GM12801 (cell line): Measurements from ENCODE around the gene C1orf56.

Experiments
- TF ChIP-seq, protein P1 (sequence below): IDR thresholded peaks from one replicate; pipeline ENCODE4 v1.5.1; 2011; ENCODE audit warnings: control low read depth; ENCODE audit not compliant: insufficient read length; ENCODE audit errors: extremely low read depth

C1orf56 gene, protein sequence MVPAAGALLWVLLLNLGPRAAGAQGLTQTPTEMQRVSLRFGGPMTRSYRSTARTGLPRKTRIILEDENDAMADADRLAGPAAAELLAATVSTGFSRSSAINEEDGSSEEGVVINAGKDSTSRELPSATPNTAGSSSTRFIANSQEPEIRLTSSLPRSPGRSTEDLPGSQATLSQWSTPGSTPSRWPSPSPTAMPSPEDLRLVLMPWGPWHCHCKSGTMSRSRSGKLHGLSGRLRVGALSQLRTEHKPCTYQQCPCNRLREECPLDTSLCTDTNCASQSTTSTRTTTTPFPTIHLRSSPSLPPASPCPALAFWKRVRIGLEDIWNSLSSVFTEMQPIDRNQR

DNA sequence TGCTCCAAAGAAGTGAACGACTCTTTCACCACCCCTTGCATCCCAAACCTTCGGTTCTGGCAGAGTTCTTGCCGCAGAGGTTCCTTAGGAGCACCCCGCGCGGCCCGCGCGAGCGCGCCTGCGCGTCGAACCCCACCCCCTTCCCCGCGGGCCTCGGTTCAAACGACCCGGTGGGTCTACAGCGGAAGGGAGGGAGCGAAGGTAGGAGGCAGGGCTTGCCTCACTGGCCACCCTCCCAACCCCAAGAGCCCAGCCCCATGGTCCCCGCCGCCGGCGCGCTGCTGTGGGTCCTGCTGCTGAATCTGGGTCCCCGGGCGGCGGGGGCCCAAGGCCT, at the start of gene C1orf56:
Gene C1orf56 (plus strand): TSS at position 161 of the 334 bp plus-strand sequence. CDS start 97 bp downstream, at position 258.
- TF ChIP-seq, protein P1, sequence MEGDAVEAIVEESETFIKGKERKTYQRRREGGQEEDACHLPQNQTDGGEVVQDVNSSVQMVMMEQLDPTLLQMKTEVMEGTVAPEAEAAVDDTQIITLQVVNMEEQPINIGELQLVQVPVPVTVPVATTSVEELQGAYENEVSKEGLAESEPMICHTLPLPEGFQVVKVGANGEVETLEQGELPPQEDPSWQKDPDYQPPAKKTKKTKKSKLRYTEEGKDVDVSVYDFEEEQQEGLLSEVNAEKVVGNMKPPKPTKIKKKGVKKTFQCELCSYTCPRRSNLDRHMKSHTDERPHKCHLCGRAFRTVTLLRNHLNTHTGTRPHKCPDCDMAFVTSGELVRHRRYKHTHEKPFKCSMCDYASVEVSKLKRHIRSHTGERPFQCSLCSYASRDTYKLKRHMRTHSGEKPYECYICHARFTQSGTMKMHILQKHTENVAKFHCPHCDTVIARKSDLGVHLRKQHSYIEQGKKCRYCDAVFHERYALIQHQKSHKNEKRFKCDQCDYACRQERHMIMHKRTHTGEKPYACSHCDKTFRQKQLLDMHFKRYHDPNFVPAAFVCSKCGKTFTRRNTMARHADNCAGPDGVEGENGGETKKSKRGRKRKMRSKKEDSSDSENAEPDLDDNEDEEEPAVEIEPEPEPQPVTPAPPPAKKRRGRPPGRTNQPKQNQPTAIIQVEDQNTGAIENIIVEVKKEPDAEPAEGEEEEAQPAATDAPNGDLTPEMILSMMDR: no peak

GRCh38 chr1:150997949-150998348, 49.6 kb upstream of the C1orf56 start:
- TF ChIP-seq, protein P1: no peak

- TF ChIP-seq, protein P1: no peak
Measured at GRCh38 chr1:150999051-150999674, 48.4 kb upstream of the C1orf56 start.

GRCh38 chr1:150999926-151000325, 47.6 kb upstream of the C1orf56 start:
- TF ChIP-seq, protein P1: no peak

- TF ChIP-seq, protein P1: no peak
Measured at GRCh38 chr1:151000408-151000807, 47.1 kb upstream of the C1orf56 start.

DNA sequence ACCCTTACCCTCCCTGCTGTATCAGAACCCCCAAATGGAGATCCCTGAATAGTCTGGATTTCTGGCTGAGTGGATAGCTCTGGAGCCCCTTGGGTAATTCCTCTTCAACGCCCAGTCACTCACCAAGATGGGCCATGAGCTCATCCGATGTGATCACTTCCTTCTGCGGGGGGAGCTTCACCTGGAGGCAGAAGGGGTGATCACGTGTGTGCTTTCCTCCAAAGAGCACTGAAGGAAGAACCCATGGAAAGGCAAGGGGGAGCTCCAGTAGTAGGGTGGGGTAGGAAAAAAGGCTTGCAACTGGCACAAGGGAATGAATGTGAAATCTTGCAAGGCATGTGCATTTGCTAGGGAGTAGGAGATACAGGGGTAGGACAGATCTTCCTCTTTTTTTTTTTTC, 45.9 kb upstream of the C1orf56 start:
- TF ChIP-seq, protein P1: no peak

- TF ChIP-seq, protein P1: no peak
Measured at GRCh38 chr1:151002051-151002450, 45.5 kb upstream of the C1orf56 start.
